ENCODE data around the gene WDR86. TPM values are rescaled to one million over a fixed set of nuclear protein-coding genes. Genes with fewer than 3 reads are reported as not detected.

WDR86 gene
- polyA plus RNA-seq, 2 of the 4 experiments (the other 2 are of a cell fraction) = 0.17 to 0.19 TPM

- FAIRE-seq = no peak
- no peak for TF ChIP-seq SREBF2 (IDR thresholded peaks at IDR 0.05)
- no peak for TF ChIP-seq RNF2 (IDR thresholded peaks at IDR 0.05; ENCODE audit: borderline replicate concordance, low read depth)
- ChIA-PET POLR2A (no interaction called here), CTCF (interaction anchor here (0.8 to 2.3 kb wide), 2 partner anchors 58 to 59 kb away, joined by 3 to 11 read pairs; no protein-coding TSS in a partner anchor)
- H3K4me2 ChIP-seq = no peak overlapping the region
- H3K4me3 ChIP-seq = no peak overlapping the region
- no peak overlapping the region; a peak in 1 of 6 replicates for H3K27ac ChIP-seq
- ATAC-seq = no peak
- no peaks in the 10 kb centered on the region for H3K9me3 ChIP-seq
- 68% methylated on average over 20 of the region's 25 CpGs for WGBS (ENCODE audit: missing lambda C conversion rate)
- 0 out of 3 replicates have a peak, but pooled peaks cover 6% of the 10 kb centered on the region for H3K4me1 ChIP-seq
- no peak for DNase-seq (ENCODE audit: low read depth in 1 of 2, low spot score in 1 of 2)
These were observed 19.1 kb downstream of the WDR86 start for GRCh38 chr7:151390598-151391357.

GRCh38 chr7:151389768-151390597 lies 19.9 kb downstream of the WDR86 start:
- no peaks in the 10 kb centered on the region for H3K9me3 ChIP-seq
- ChIA-PET POLR2A (no interaction called here), CTCF (interaction anchor here (2.3 kb wide), 1 partner anchor 59 kb away, joined by 11 read pairs; no protein-coding TSS in a partner anchor)
- H3K4me2 ChIP-seq = no peak overlapping the region
- no peak for TF ChIP-seq EHMT2 (IDR thresholded peaks at IDR 0.05; ENCODE audit: low read depth)
- no peak overlapping the region for H3K27ac ChIP-seq
- 0 out of 3 replicates have a peak, but pooled peaks cover 6% of the 10 kb centered on the region for H3K4me1 ChIP-seq
- ATAC-seq (no peak), DNase-seq (ENCODE audit: low read depth in 1 of 2, low spot score in 1 of 2) (no peak), FAIRE-seq (no peak)
- WGBS (ENCODE audit: missing lambda C conversion rate) = 78% methylated on average over 24 of the region's 24 CpGs
- H3K4me3 ChIP-seq = no peak overlapping the region

- ChIA-PET POLR2A (no interaction called here), CTCF (interaction anchor here (2.3 kb wide), 1 partner anchor 59 kb away, joined by 11 read pairs; no protein-coding TSS in a partner anchor)
- no peak for ATAC-seq
- Histone ChIP-seq H3K27ac (no peak overlapping the region), H3K4me2 (no peak overlapping the region), H3K9me3 (no peaks in the 10 kb centered on the region), H3K4me1 (0 out of 3 replicates have a peak, but pooled peaks cover 6% of the 10 kb centered on the region), H3K4me3 (no peak overlapping the region)
- TF ChIP-seq NPAS2 (CRISPR knock-in tag; IDR thresholded peaks at IDR 0.05; ENCODE audit: borderline replicate concordance) (no peak), EHF (CRISPR knock-in tag; IDR thresholded peaks at IDR 0.05) (no peak), RARB (CRISPR knock-in tag; IDR thresholded peaks at IDR 0.05) (no peak), BHLHE40 (IDR thresholded peaks at IDR 0.05; ENCODE audit: low read depth, low read length) (no peak), CTCF (IDR thresholded peaks at IDR 0.05) (no peak), SREBF2 (IDR thresholded peaks at IDR 0.05) (no peak), POLR2A (IDR thresholded peaks at IDR 0.05; ENCODE audit: low read length) (no peak), KDM5A (IDR thresholded peaks at IDR 0.05) (no peak), HMGXB4 (CRISPR knock-in tag; IDR thresholded peaks at IDR 0.05; ENCODE audit: borderline replicate concordance) (no peak), ESRRA (IDR thresholded peaks at IDR 0.05; ENCODE audit: borderline replicate concordance, low read length) (no peak), MAZ (IDR thresholded peaks at IDR 0.05; ENCODE audit: borderline replicate concordance, low read depth, low read length) (no peak), CEBPB (IDR thresholded peaks at IDR 0.05) (no peak), TFCP2L1 (CRISPR knock-in tag; IDR thresholded peaks at IDR 0.05) (no peak), HDAC2 (IDR thresholded peaks at IDR 0.05) (no peak), RCOR1 (IDR thresholded peaks at IDR 0.05; ENCODE audit: low read depth, low read length) (no peak)
- no peak for FAIRE-seq
- 81% methylated on average over 21 of the region's 21 CpGs for WGBS (ENCODE audit: missing lambda C conversion rate)
- no peak for DNase-seq (ENCODE audit: low read depth in 1 of 2, low spot score in 1 of 2)
These were observed 20.6 kb downstream of the WDR86 start for GRCh38 chr7:151389096-151389767.

Data from A549 (cell line).